PC-3 (cell line): ENCODE results near the gene HDGFL2. TPM values are rescaled to one million over a fixed set of nuclear protein-coding genes. Genes with fewer than 3 reads are reported as not detected.

Experiments
- ATAC-seq: fragments of 200-7000 bp; cut with Tn5 transposase; 2 replicates; pipeline ENCODE4 v1.9.1; 2020; ENCODE audit warnings: mild to moderate bottlenecking, moderate library complexity
- BruUV-seq: library from RNA; stranded (reverse); fragments of 400-500 nt; replicated peaks from 2 replicates; lab custom pipeline; 2021; lab: Mats Ljungman, UMichigan
- CTCF ChIA-PET: fragments of 300-600 bp; sonication (Branson Sonifier 250); formaldehyde crosslinking; loops from one replicate; lab custom pipeline; 2022; ENCODE audit warnings: antibody characterized with exemption; lab: Charles Lee
- POLR2A ChIA-PET: fragments of 300-600 bp; sonication (Branson Sonifier 250); formaldehyde crosslinking; loops from one replicate; lab custom pipeline; 2022; ENCODE audit warnings: antibody characterized with exemption; ENCODE audit not compliant: unreplicated experiment; lab: Charles Lee
- DNase-seq: peaks from one replicate; pipeline ENCODE4 v3.0.0-alpha.2; 2015
- H2AFZ ChIP-seq: fragments of 300-600 bp; sonication (generic); 2 replicates; pipeline ENCODE4 v1.6.0; 2016; ENCODE audit warnings: antibody characterized with exemption, low read length
- H3F3A ChIP-seq: fragments of 300-600 bp; sonication (generic); one replicate; pipeline ENCODE4 v1.6.0; 2017; ENCODE audit warnings: antibody characterized with exemption, low read length, control low read depth, mild to moderate bottlenecking; ENCODE audit not compliant: unreplicated experiment
- H3K27ac ChIP-seq: fragments of 300-600 bp; sonication (generic); 2 replicates; pipeline ENCODE4 v1.5.1; 2016; ENCODE audit warnings: mild to moderate bottlenecking, low read length
- H3K27me3 ChIP-seq: fragments of 300-600 bp; sonication (generic); 2 replicates; pipeline ENCODE4 v1.6.1; 2016; ENCODE audit warnings: low read length, mixed read lengths
- H3K36me3 ChIP-seq: fragments of 300-600 bp; sonication (generic); 2 replicates; pipeline ENCODE4 v1.6.1; 2016; ENCODE audit warnings: low read depth, mixed run types, low read length, mixed read lengths
- H3K4me1 ChIP-seq: fragments of 300-600 bp; sonication (generic); 2 replicates; pipeline ENCODE4 v1.5.1; 2016; ENCODE audit warnings: low read length; ENCODE audit not compliant: insufficient read depth
- H3K4me2 ChIP-seq: fragments of 300-600 bp; sonication (generic); 2 replicates; pipeline ENCODE4 v1.6.0; 2016; ENCODE audit warnings: low read length
- H3K4me3 ChIP-seq: fragments of 300-600 bp; sonication (generic); 2 replicates; pipeline ENCODE4 v1.5.1; 2016; ENCODE audit warnings: mild to moderate bottlenecking, low read length, mixed read lengths
- H3K79me2 ChIP-seq: fragments of 300-600 bp; sonication (generic); 2 replicates; pipeline ENCODE4 v1.6.1; 2017; ENCODE audit warnings: low read length, mixed read lengths
- H3K9ac ChIP-seq: fragments of 300-600 bp; sonication (generic); 2 replicates; pipeline ENCODE4 v1.6.0; 2016; ENCODE audit warnings: mild to moderate bottlenecking, low read length
- H3K9me2 ChIP-seq: fragments of 300-600 bp; sonication (generic); replicated peaks from 2 replicates; pipeline ENCODE4 v1.6.1; 2016; ENCODE audit warnings: mixed run types, low read length, mixed read lengths
- H3K9me3 ChIP-seq: fragments of 300-600 bp; sonication (generic); 2 replicates; pipeline ENCODE4 v1.6.1; 2016; ENCODE audit warnings: low read length, mixed read lengths
- H4K20me1 ChIP-seq: fragments of 300-600 bp; sonication (generic); 2 replicates; pipeline ENCODE4 v1.6.1; 2016; ENCODE audit warnings: low read length, mixed read lengths
- CTCF ChIP-seq: fragments of 300-600 bp; sonication (generic); conservative IDR thresholded peaks from 2 replicates; pipeline ENCODE4 v1.5.1; 2017; ENCODE audit warnings: antibody characterized with exemption, low read depth, mild to moderate bottlenecking, low read length
- EZH2 ChIP-seq: fragments of 300-600 bp; sonication (generic); IDR thresholded peaks from one replicate; pipeline ENCODE4 v1.6.1; 2017; ENCODE audit warnings: antibody characterized with exemption, mild to moderate bottlenecking, low read length; ENCODE audit not compliant: unreplicated experiment
- EZH2phosphoT487 ChIP-seq: fragments of 300-600 bp; sonication (generic); IDR thresholded peaks from 2 replicates; pipeline ENCODE4 v1.6.1; 2018; ENCODE audit warnings: mild to moderate bottlenecking, antibody characterized with exemption, low read length, borderline replicate concordance
- intact Hi-C: fragments of 100-400 bp; cut with micrococcal nuclease; formaldehyde crosslinking; loops from 2 replicates; pipeline ENCODE4 v1.9.0; 2023
- total RNA-seq: library from RNA; depleted of rRNA; stranded (reverse); fragments of >200 nt; gene quantifications from 2 replicates; pipeline ENCODE4 v1.2.3, GENCODE V29; 2014

HDGFL2 gene
- total RNA-seq, 1 experiment from 2014 or later: 111 TPM

- Histone ChIP-seq H3K4me1 (no peaks in the 10 kb centered on the region), H4K20me1 (no peaks in the 10 kb centered on the region), H3K36me3 (peaks cover 12% of the 10 kb centered on the region; the same call in 1 of the 2 replicates), H3K27me3 (no peaks in the 10 kb centered on the region), H3K79me2 (no peaks in the 10 kb centered on the region), H3K9me2 (no peaks in the 10 kb centered on the region), H3K4me3 (no peak overlapping the region), H3K27ac (no peak overlapping the region), H3F3A (no peaks in the 10 kb centered on the region), H2AFZ (no peak overlapping the region), H3K4me2 (no peak overlapping the region), H3K9ac (no peak overlapping the region), H3K9me3 (no peaks in the 10 kb centered on the region)
- TF ChIP-seq CTCF (no peak), EZH2phosphoT487 (no peak), EZH2 (no peak)
- POLR2A ChIA-PET: no interaction called here
- no peak for ATAC-seq
- intact Hi-C loops: no loop called here
- no peak for DNase-seq
- CTCF ChIA-PET: no interaction called here
- BruUV-seq: no TSS peak
Observed at GRCh38 chr19:4497770-4498389, 25.8 kb downstream of the HDGFL2 start.

GRCh38 chr19:4498694-4499093, 26.6 kb downstream of the HDGFL2 start:
- TF ChIP-seq CTCF: no peak
- TF ChIP-seq EZH2phosphoT487: no peak
- no peak for TF ChIP-seq EZH2
- CTCF ChIA-PET: no interaction called here
- no peak overlapping the region for H3K27ac ChIP-seq
- H3K4me1 ChIP-seq: no peaks in the 10 kb centered on the region
- no peaks in the 10 kb centered on the region for H3K9me2 ChIP-seq
- no peak overlapping the region for H2AFZ ChIP-seq
- peaks cover 10% of the 10 kb centered on the region; the same call in 1 of the 2 replicates for H3K36me3 ChIP-seq
- POLR2A ChIA-PET: no interaction called here
- H3K9ac ChIP-seq: no peak overlapping the region
- intact Hi-C loops: no loop called here
- H3K79me2 ChIP-seq: no peaks in the 10 kb centered on the region
- DNase-seq (no peak), ATAC-seq (no peak)
- H4K20me1 ChIP-seq: no peaks in the 10 kb centered on the region
- no peaks in the 10 kb centered on the region for H3K27me3 ChIP-seq
- no peak overlapping the region for H3K4me3 ChIP-seq
- no TSS peak for BruUV-seq
- no peaks in the 10 kb centered on the region for H3F3A ChIP-seq
- no peak overlapping the region for H3K4me2 ChIP-seq
- H3K9me3 ChIP-seq: no peaks in the 10 kb centered on the region

GRCh38 chr19:4499318-4499717, 27.2 kb downstream of the HDGFL2 start:
- H3K27ac ChIP-seq: no peak overlapping the region
- H3K9ac ChIP-seq: no peak overlapping the region
- H3K4me1 ChIP-seq: no peaks in the 10 kb centered on the region
- no peak overlapping the region for H3K4me3 ChIP-seq
- ATAC-seq (no peak), DNase-seq (no peak)
- H4K20me1 ChIP-seq: no peaks in the 10 kb centered on the region
- no peaks in the 10 kb centered on the region for H3K9me3 ChIP-seq
- peaks cover 5% of the 10 kb centered on the region; the same call in 1 of the 2 replicates for H3K36me3 ChIP-seq
- no peak overlapping the region for H3K4me2 ChIP-seq
- BruUV-seq: no TSS peak
- intact Hi-C loops: no loop called here
- H3K79me2 ChIP-seq: no peaks in the 10 kb centered on the region
- H3K27me3 ChIP-seq: no peaks in the 10 kb centered on the region
- ChIA-PET POLR2A (no interaction called here), CTCF (no interaction called here)
- TF ChIP-seq EZH2: no peak
- H3F3A ChIP-seq: no peaks in the 10 kb centered on the region
- no peaks in the 10 kb centered on the region for H3K9me2 ChIP-seq
- H2AFZ ChIP-seq: no peak overlapping the region
